Stimulated activated effector memory CD8-positive, alpha-beta T cell treated with anti-CD3 and anti-CD28 coated beads, Interleukin-12 subunit alpha, Interleukin-12 subunit beta, amount 100 ng/mL, for 72 hours (primary cell): ENCODE measurements around the gene C9orf152.
"Not testable (repeated sequence)": the region's sequence is repeated elsewhere in the genome, so short reads cannot be mapped to it uniquely, and the experiment has no call there.

Experiments used
- ATAC-seq: fragments of 150-1000 bp; cut with Tn5 transposase; 2 replicates; pipeline ENCODE4 v1.10.0; 2021
- DNase-seq, 2 donors: peaks; one replicate each; pipeline ENCODE4 v3.0.0; 2021 to 2022; ENCODE audit warnings: low spot score in 2 of 2
- H3K27ac Mint-ChIP-seq: one replicate; pipeline ENCODE4 v1.8.0; 2022; ENCODE audit warnings: mild to moderate bottlenecking, mixed read lengths
- H3K36me3 Mint-ChIP-seq: one replicate; pipeline ENCODE4 v1.8.0; 2022; ENCODE audit warnings: mild to moderate bottlenecking, mixed read lengths
- H3K4me1 Mint-ChIP-seq: one replicate; pipeline ENCODE4 v1.8.0; 2022; ENCODE audit warnings: mixed read lengths
- H3K4me3 Mint-ChIP-seq: one replicate; pipeline ENCODE4 v1.8.0; 2022; ENCODE audit warnings: mild to moderate bottlenecking, mixed read lengths
- H3K9me3 Mint-ChIP-seq: one replicate; pipeline ENCODE4 v1.8.0; 2022; ENCODE audit warnings: mixed read lengths

The C9orf152 gene, protein sequence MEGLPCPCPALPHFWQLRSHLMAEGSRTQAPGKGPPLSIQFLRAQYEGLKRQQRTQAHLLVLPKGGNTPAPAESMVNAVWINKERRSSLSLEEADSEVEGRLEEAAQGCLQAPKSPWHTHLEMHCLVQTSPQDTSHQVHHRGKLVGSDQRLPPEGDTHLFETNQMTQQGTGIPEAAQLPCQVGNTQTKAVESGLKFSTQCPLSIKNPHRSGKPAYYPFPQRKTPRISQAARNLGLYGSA

DNA sequence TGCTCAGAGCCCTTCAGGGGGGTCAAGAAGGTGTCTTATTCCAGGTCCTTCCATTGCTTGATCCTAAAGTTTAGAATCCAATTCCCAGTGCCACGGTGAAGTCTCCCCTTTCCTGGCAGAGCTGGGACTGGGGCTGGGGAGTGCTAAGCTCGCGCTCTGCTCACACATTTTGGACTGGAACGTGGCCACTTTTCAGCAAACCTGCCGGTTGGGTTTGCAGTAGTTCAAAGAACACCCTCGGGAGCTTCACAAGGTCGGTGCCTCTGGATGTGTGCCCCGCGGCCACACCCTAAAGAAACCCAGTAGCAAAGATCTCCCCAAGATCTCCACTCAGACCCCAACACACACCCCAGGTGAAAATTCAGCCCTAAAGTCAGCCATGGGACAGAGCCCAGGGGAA lies at the start of gene C9orf152:
Gene C9orf152 (minus strand): TSS at position 129 of the 400 bp plus-strand sequence. CDS start 580 bp downstream, outside the sequence.
- no peak for DNase-seq
- H3K4me3 Mint-ChIP-seq: no peak within 1 kb of the TSS
- no peak within 1 kb of the TSS for H3K27ac Mint-ChIP-seq
- ATAC-seq: no peak
- no peaks in the 10 kb centered on the region for H3K36me3 Mint-ChIP-seq
- peaks cover 3% of the 10 kb centered on the region for H3K9me3 Mint-ChIP-seq
- no peaks in the 10 kb centered on the region for H3K4me1 Mint-ChIP-seq

DNA sequence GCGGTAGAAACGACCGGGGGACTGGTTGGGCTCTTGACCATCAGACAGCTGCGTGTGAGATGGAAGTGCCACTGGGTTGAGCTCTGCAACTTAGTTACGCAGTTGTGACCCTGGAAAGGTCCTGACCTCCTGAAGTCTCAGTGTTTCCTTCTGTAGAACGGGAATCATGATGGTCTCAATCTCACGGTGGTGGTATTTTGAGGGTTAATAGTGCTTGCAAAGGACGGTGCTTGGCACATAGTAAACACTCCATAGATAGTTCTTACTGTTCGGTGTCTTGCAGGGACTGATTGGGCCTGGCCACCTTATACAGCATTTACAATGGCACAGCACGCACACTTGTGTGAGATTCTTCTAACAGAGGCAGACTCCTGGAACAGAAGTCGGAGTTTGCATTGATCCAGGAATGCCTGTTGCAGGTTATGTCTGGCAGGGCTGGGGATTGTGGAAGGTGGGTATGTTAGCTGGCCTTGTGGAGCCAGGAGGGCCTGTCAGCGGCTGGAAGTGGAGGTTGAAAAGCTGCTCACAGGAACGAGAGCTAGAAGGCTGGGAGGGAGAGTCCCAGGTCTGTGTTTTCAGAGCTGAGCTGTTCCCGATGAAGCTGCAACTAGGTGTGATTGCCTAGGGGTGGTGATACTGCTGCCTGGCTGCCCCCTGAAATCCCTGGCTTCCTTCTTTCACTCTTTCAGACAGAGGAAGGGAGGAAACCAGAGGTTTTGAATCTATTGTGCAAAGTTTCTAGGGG lies 49.3 kb upstream of the C9orf152 start:
- Mint-ChIP-seq H3K4me3 (peak overlapping the region; percentile 83), H3K36me3 (no peaks in the 10 kb centered on the region), H3K9me3 (no peaks in the 10 kb centered on the region), H3K27ac (peak overlapping the region; percentile 99), H3K4me1 (peaks cover 59% of the 10 kb centered on the region)
- no peak for DNase-seq
- ATAC-seq: peak; percentile 4

DNA sequence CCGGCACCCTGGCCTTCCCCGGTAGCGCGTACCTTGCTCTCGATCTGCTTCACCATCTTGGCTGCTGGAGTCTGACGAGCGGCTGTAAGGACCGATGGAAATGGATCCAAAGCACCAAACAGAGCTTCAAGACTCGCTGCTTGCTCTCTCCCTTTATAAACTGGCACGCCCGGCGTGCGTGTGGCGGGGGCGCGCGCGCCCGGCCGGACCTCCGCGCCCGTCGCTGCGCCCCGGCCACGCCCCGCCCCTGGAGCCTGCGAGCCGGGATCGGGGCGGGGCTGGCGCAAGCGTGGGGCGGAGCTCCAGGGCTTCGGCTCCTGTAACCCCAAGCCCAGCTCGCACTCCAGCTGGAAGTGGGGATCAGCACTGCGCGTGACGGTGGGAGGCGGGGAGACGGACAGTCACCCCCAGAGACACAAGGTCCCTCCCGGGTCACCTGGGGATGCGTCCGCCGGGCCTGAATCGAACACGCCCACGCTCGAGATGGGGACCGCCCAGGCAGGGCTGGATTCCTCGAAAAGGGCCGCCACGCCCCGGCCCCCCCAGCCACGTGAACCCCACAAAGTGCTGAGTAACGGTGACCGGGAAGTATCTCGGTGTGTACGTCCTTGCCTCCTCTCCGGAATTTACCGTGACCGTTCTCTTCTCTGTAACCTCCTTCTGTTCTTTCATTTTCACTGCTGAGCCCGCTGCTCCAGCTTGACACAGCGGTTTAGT lies 48.6 kb upstream of the C9orf152 start, which contains the start of gene TXN:
Gene TXN (minus strand): TSS at position 128 of the 717 bp plus-strand sequence. CDS start 72 bp downstream, at position 56.
- ATAC-seq (peak; percentile 84), DNase-seq (peak; percentile 84 to 95)
- peaks cover 60% of the 10 kb centered on the region for H3K4me1 Mint-ChIP-seq
- H3K4me3 Mint-ChIP-seq: peak within 1 kb of the TSS; percentile 83
- no peaks in the 10 kb centered on the region for H3K9me3 Mint-ChIP-seq
- H3K36me3 Mint-ChIP-seq: no peaks in the 10 kb centered on the region
- peak within 1 kb of the TSS; percentile 99 for H3K27ac Mint-ChIP-seq

DNA sequence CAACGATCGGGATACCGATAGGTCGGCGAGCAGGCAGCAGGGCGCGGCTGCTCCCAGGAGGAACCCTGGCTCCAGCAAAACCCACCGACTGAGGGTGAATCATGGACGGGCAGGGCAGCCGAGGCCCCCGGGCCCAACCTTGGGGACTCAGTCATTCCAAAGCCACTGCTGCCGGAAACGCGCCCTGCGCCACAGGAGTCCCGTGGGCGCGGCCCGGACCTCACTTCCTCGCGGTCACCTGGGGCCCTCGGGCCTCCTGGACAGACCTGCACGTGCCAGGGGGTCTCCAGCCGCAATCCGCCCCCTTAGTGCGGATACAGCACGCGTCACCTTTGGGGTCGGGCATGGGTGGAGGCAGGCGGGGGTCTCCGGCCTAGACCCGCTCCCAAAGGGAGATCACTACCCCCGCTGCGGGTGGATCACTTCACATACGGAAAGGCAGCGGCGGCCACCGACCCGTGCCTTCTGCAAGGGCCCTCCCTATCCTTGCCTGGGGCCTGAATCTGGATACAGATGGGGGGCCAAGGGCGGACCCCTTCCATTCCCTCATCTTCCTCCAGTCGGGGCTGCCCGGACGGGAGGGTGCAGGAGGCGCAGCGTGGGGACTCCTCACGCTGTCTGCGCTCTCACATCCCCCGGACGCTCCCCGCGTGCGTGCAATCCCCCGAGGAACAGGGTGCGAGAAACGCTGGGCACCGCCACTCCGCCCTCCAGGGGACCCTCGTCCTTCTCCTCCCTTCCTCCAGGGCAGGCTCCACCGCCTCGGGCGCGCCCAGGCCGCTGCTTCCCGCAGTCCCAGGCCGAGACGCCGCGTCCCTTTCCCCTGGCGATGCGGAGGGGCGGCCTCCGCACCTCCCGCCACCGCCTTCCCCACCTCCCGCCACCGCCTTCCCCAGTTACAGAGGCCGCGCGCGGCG lies 47.8 kb upstream of the C9orf152 start:
- Mint-ChIP-seq H3K27ac (peak overlapping the region; percentile 99), H3K36me3 (no peaks in the 10 kb centered on the region), H3K9me3 (no peaks in the 10 kb centered on the region), H3K4me3 (peak overlapping the region; percentile 83), H3K4me1 (peaks cover 60% of the 10 kb centered on the region)
- peak; percentile 42 for ATAC-seq
- DNase-seq: peak; percentile 53 to 75

DNA sequence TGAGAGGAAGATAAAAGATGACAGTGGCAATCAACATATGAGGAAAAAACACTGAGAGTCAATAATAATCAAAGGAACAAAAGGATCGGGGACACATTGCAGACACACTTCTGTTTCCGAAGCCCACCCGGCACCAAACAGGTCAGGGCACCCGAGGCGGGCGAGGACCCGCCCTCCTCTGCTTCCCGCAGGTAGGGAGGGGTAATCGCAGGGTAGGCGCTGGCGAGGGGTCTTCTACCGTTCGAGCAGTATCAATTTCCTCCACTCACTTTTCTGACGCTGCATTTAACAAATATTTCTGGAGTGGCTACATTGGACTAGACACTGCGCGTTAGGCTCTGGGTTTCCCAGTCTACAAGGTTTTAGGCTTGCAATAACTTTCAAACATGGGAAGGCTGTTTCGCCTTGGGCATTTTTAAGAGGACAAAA lies 47.1 kb upstream of the C9orf152 start:
- DNase-seq (peak in 1 of 2 donors; percentile 55), ATAC-seq (no peak)
- Mint-ChIP-seq H3K9me3 (no peaks in the 10 kb centered on the region), H3K36me3 (no peaks in the 10 kb centered on the region), H3K4me1 (peaks cover 60% of the 10 kb centered on the region), H3K4me3 (peak overlapping the region; percentile 83), H3K27ac (peak overlapping the region; percentile 99)

DNA sequence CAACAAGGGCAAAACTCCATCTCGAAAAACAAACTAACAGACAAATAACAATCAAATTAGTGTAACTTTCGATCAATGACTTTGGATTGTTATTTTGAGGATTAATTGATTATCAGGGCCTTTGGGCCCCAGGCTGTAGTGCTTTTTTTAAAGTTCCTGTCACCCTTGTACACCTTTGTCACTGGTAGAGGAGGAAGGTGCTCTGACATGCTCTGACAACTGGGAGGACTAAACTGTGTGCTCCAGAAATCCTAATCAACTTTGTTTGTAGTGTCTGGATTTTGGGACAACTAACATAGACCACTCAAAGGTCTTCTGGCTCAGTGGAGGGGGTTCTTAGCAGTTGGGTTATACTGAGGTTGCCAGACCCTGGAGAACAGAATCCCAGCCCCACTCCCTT lies 46.5 kb upstream of the C9orf152 start:
- ATAC-seq (no peak), DNase-seq (no peak)
- H3K9me3 Mint-ChIP-seq: no peaks in the 10 kb centered on the region
- peak overlapping the region; percentile 83 for H3K4me3 Mint-ChIP-seq
- peaks cover 61% of the 10 kb centered on the region for H3K4me1 Mint-ChIP-seq
- H3K36me3 Mint-ChIP-seq: no peaks in the 10 kb centered on the region
- H3K27ac Mint-ChIP-seq: peak overlapping the region; percentile 99

DNA sequence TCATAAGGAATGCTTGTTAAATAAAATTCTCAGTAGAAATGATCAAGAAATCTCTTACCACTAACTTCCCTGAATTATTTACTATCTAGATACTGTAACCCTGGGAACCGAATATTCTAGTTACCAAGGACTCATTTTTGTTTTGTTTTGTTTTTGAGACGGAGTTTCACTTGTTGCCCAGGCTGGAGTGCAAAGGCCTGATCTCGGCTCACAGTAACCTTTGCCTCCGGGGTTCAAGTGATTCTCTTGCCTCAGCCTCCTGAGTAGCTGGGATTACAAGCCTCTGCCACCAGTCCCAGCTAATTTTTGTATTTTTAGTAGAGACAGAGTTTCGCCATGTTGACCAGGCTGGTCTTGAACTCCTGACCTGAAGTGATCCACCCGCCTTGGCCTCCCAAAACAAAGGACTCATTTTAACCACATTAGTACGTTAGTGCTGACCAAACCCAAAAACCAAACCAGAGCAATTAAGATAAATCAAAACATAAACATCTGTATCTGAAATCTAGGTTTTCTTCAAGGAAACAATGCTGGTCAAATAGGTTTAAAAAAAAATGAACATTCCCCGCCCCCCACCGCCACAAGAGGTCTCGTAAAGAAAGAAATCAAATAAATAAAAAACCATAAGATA lies 44.7 kb upstream of the C9orf152 start:
- Mint-ChIP-seq H3K36me3 (no peaks in the 10 kb centered on the region), H3K27ac (peak overlapping the region; percentile 99), H3K9me3 (no peaks in the 10 kb centered on the region), H3K4me3 (peak overlapping the region; percentile 83), H3K4me1 (peaks cover 47% of the 10 kb centered on the region)
- ATAC-seq (no peak), DNase-seq (no peak)

DNA sequence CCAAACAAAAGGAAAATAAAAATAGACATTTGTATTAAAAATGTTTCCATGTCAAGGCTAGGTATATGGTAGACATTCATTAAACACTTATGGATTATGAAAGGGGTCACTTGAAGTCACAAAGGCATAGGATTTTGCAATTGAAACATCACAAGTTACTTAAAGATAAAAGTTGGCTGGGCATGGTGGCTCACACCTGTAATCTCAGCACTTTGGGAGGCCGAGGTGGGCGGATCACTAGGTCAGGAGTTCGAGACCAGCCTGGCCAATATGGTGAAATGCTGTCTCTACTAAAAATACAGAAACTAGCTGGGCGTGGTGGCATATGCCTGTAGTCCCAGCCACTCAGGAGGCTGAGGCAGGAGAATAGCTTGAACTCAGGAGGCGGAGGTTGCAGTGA lies 43.8 kb upstream of the C9orf152 start:
- H3K9me3 Mint-ChIP-seq, H3K36me3 Mint-ChIP-seq, ATAC-seq, H3K4me3 Mint-ChIP-seq: not testable (repeated sequence)
- Mint-ChIP-seq H3K4me1 (peaks cover 39% of the 10 kb centered on the region), H3K27ac (peak overlapping the region; percentile 99)
- DNase-seq: peak in 1 of 2 donors; percentile 25

DNA sequence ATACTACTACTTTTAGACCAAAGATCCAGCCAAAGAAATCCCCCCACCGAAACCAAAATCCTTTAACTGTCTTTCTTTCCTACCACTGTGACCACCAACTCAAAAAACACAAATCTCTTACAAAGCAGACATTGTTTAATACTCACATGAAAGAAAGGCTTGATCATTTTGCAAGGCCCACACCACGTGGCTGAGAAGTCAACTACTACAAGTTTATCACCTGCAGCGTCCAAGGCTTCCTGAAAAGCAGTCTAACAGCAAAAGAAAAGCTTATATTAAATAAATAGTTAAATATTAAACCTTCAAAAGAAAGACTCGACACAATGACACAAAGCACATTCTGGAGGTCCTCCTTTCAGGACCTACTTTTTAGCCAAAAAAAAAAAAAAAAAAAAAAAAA lies 43.3 kb upstream of the C9orf152 start:
- no peaks in the 10 kb centered on the region for H3K36me3 Mint-ChIP-seq
- H3K4me3 Mint-ChIP-seq: no peak overlapping the region
- ATAC-seq (no peak), DNase-seq (peak in 1 of 2 donors; percentile 22)
- H3K4me1 Mint-ChIP-seq: peaks cover 39% of the 10 kb centered on the region
- no peak overlapping the region for H3K27ac Mint-ChIP-seq
- H3K9me3 Mint-ChIP-seq: no peaks in the 10 kb centered on the region

DNA sequence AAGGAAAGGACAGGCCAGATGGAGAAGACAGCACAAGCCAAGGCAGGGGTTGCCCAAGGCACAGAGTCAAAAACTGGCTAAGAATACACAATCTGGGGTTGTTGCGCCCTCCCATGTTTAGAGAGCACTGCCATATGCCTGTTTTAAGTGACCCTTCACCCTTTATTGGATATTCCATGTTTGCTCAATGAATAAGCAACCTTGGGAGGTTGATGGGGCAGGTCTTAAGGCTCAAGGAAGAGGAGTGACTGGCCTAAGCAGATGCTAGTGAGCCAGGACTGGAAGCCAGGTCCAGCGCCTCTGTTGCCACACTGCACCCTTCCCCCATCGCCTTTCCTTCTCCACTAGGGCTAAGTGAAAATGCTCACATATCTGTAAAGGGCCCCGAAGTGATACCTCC lies 41.6 kb upstream of the C9orf152 start:
- DNase-seq: no peak
- H3K27ac Mint-ChIP-seq: no peak overlapping the region

DNA sequence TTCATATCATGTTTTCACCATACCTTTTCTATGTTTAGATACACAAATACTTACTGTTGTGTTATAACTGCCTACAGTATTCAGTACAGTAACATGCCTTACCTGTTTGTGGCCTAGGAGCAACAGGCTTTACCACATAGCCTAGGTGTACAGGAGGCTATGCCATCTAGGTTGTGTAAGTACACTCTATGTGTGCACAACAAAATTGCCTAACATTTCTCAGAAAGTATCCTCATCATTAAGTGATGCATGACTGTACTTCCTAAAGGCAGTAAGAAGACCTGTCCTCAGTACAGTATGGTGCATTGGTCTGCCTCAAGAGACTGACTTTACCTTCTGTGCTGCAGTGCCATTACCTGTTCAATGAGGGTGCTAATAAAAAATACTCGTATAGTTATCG lies 40.4 kb upstream of the C9orf152 start:
- H3K4me1 Mint-ChIP-seq: peaks cover 18% of the 10 kb centered on the region
- DNase-seq: no peak
- H3K36me3 Mint-ChIP-seq: no peaks in the 10 kb centered on the region
- H3K9me3 Mint-ChIP-seq: no peaks in the 10 kb centered on the region
- no peak for ATAC-seq
- H3K4me3 Mint-ChIP-seq: no peak overlapping the region
- H3K27ac Mint-ChIP-seq: no peak overlapping the region

More for the DNA sequence above, 41.6 kb upstream of the C9orf152 start:
- H3K4me1 Mint-ChIP-seq: peaks cover 30% of the 10 kb centered on the region
- peak; percentile 34 for ATAC-seq
- no peak overlapping the region for H3K4me3 Mint-ChIP-seq
- no peaks in the 10 kb centered on the region for H3K9me3 Mint-ChIP-seq
- H3K36me3 Mint-ChIP-seq: no peaks in the 10 kb centered on the region

DNA sequence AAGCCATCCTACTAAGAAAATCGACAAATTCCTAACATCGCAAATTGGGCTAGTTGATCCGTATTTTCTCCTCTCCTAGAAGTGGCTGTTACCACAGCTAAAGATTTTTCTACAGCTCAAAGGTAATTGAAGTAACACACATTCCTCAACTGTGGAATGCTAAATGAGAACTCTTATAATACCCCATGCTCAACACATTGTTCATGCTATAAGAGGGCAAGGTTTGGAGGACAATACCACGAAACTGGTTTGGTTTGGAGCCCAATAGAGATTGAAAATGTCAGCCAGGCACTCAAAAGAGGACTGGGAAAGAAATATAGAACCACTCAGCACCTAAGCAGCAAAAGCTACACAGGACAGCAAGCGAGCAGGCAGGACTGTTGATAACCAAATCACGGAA lies 38.3 kb upstream of the C9orf152 start:
- H3K4me1 Mint-ChIP-seq: peaks cover 6% of the 10 kb centered on the region
- no peak overlapping the region for H3K27ac Mint-ChIP-seq
- H3K4me3 Mint-ChIP-seq: no peak overlapping the region
- H3K36me3 Mint-ChIP-seq: no peaks in the 10 kb centered on the region
- DNase-seq (no peak), ATAC-seq (no peak)
- H3K9me3 Mint-ChIP-seq: no peaks in the 10 kb centered on the region

DNA sequence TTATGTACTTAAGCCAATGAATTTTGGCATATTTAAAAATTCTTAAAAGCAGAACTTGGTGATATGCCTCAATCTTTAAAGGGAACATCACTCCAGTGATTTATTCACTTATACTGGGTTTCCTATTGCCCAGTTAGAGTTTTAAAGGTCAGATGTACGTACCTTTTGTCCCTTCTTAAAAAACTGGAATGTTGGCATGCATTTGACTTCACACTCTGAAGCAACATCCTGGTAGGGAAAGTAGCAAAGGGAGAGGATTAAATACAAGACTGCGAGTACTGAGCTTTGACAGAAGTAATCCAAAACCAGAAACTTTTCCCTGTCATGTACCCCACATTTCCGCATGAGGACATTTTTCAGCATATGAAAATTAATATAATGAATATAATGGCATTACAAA lies 36.7 kb upstream of the C9orf152 start:
- Mint-ChIP-seq H3K27ac (no peak overlapping the region), H3K36me3 (no peaks in the 10 kb centered on the region), H3K4me1 (peaks cover 6% of the 10 kb centered on the region), H3K9me3 (no peaks in the 10 kb centered on the region), H3K4me3 (no peak overlapping the region)
- no peak for DNase-seq
- no peak for ATAC-seq

DNA sequence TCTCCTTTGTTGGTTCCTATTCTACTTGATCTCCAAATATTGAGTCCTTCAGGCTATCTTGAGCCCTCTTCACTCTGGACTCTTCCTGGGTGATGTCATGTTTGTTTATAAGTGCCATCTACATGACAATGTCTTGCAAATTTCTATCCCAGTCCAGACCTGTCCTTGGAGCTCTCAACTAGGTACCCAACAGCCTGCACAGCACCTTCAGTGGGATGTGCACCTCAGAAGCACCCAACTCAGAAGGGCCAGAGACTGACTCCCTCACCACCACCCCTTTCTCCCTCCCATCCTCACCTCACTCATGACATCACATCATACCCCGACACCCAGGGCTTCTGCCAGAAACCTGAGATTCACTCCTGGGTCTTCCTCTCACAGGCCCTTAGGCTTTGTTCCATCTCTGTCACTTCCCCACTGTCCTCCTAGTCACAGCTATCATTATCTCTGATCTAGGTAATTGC lies 33.9 kb upstream of the C9orf152 start:
- H3K4me1 Mint-ChIP-seq: no peaks in the 10 kb centered on the region
- no peak overlapping the region for H3K27ac Mint-ChIP-seq
- no peaks in the 10 kb centered on the region for H3K9me3 Mint-ChIP-seq
- no peak overlapping the region for H3K4me3 Mint-ChIP-seq
- no peak for ATAC-seq
- DNase-seq: no peak
- no peaks in the 10 kb centered on the region for H3K36me3 Mint-ChIP-seq
